Measurements from ENCODE around the gene PGBD1. TPM values are rescaled to one million over a fixed set of nuclear protein-coding genes. Genes with fewer than 3 reads are reported as not detected.

PGBD1 gene
- total RNA-seq, 1 donor from 2014 or later = 13.8 TPM

- H3K36me3 ChIP-seq = no peaks in the 10 kb centered on the region
- Mint-ChIP-seq H3K27ac (no peak overlapping the region), H3K9me3 (no peaks in the 10 kb centered on the region), H3K4me1 (no peaks in the 10 kb centered on the region), H3K4me3 (no peak overlapping the region), H3K27me3 (ENCODE audit: insufficient read depth, low read depth) (no peaks in the 10 kb centered on the region), H3K36me3 (peaks cover 25% of the 10 kb centered on the region)
- H3F3A ChIP-seq (ENCODE audit: low read depth) = peaks cover 6% of the 10 kb centered on the region
- H4K20me1 ChIP-seq (ENCODE audit: low read depth) = peaks cover 5% of the 10 kb centered on the region
- H3K79me2 ChIP-seq (ENCODE audit: low read depth) = no peaks in the 10 kb centered on the region
- TF ChIP-seq EZH2 (IDR thresholded peaks at IDR 0.05) = no peak
- TF ChIP-seq EZH2phosphoT487 (IDR thresholded peaks at IDR 0.05) = no peak
- H2AFZ ChIP-seq (replicated peaks) = no peak overlapping the region
- H3K4me2 ChIP-seq = no peak overlapping the region
- no peaks in the 10 kb centered on the region for H3K27me3 ChIP-seq
- H3K27ac ChIP-seq = no peak overlapping the region
- H3K9ac ChIP-seq = no peak overlapping the region
- H3K4me3 ChIP-seq = no peak overlapping the region
- no peaks in the 10 kb centered on the region for H3K4me1 ChIP-seq
- no peaks in the 10 kb centered on the region for H3K9me3 ChIP-seq (ENCODE audit: low read depth)
- no peak for DNase-seq (ENCODE audit: low spot score)
Measured at GRCh38 chr6:28239636-28240035, 41.7 kb upstream of the PGBD1 start.

GRCh38 chr6:28240471-28240870 lies 40.9 kb upstream of the PGBD1 start:
- peaks cover 6% of the 10 kb centered on the region for H3F3A ChIP-seq (ENCODE audit: low read depth)
- no peak overlapping the region for H3K4me2 ChIP-seq
- Mint-ChIP-seq H3K27me3 (ENCODE audit: insufficient read depth, low read depth) (no peaks in the 10 kb centered on the region), H3K27ac (no peak overlapping the region), H3K36me3 (peaks cover 26% of the 10 kb centered on the region), H3K4me3 (no peak overlapping the region), H3K9me3 (no peaks in the 10 kb centered on the region), H3K4me1 (no peaks in the 10 kb centered on the region)
- no peaks in the 10 kb centered on the region for H3K9me3 ChIP-seq (ENCODE audit: low read depth)
- no peak for DNase-seq (ENCODE audit: low spot score)
- no peaks in the 10 kb centered on the region for H3K36me3 ChIP-seq
- H2AFZ ChIP-seq (replicated peaks) = no peak overlapping the region
- TF ChIP-seq, protein P1, sequence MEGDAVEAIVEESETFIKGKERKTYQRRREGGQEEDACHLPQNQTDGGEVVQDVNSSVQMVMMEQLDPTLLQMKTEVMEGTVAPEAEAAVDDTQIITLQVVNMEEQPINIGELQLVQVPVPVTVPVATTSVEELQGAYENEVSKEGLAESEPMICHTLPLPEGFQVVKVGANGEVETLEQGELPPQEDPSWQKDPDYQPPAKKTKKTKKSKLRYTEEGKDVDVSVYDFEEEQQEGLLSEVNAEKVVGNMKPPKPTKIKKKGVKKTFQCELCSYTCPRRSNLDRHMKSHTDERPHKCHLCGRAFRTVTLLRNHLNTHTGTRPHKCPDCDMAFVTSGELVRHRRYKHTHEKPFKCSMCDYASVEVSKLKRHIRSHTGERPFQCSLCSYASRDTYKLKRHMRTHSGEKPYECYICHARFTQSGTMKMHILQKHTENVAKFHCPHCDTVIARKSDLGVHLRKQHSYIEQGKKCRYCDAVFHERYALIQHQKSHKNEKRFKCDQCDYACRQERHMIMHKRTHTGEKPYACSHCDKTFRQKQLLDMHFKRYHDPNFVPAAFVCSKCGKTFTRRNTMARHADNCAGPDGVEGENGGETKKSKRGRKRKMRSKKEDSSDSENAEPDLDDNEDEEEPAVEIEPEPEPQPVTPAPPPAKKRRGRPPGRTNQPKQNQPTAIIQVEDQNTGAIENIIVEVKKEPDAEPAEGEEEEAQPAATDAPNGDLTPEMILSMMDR (IDR thresholded peaks at IDR 0.05) = no peak
- TF ChIP-seq EZH2 (IDR thresholded peaks at IDR 0.05) (no peak), EZH2phosphoT487 (IDR thresholded peaks at IDR 0.05) (no peak)
- no peaks in the 10 kb centered on the region for H3K4me1 ChIP-seq
- no peak overlapping the region for H3K4me3 ChIP-seq
- H4K20me1 ChIP-seq (ENCODE audit: low read depth) = no peaks in the 10 kb centered on the region
- no peaks in the 10 kb centered on the region for H3K79me2 ChIP-seq (ENCODE audit: low read depth)
- no peak overlapping the region for H3K27ac ChIP-seq
- no peak overlapping the region for H3K9ac ChIP-seq
- H3K27me3 ChIP-seq = no peaks in the 10 kb centered on the region

DNA sequence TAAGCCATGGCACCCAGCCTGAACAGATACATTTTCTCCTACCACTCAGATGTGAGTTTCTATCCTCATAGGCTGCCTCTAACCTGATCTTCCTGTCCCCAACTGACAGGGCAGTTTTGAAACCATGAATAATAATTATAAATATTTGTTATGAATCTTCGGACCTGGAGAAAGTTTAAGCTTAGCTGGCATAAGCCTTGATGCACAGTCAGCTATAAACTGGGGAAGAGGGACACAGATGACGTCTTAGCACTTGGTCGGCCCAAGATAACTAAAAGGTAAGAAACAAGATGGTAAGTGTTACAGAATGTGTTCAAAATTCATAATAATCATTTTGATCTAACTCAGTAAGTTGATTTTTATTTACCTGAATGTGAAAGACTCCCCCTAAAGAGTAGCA lies 37.4 kb upstream of the PGBD1 start:
- Mint-ChIP-seq H3K36me3 (peaks cover 21% of the 10 kb centered on the region), H3K27me3 (ENCODE audit: insufficient read depth, low read depth) (no peaks in the 10 kb centered on the region), H3K4me1 (no peaks in the 10 kb centered on the region), H3K9me3 (no peaks in the 10 kb centered on the region), H3K27ac (no peak overlapping the region), H3K4me3 (no peak overlapping the region)
- Histone ChIP-seq H3K36me3 (no peaks in the 10 kb centered on the region), H3K4me3 (no peak overlapping the region), H3K4me1 (no peaks in the 10 kb centered on the region), H3K27ac (no peak overlapping the region), H3K9me3 (ENCODE audit: low read depth) (no peaks in the 10 kb centered on the region), H3F3A (ENCODE audit: low read depth) (peaks cover 6% of the 10 kb centered on the region), H3K9ac (no peak overlapping the region), H3K79me2 (ENCODE audit: low read depth) (no peaks in the 10 kb centered on the region), H3K27me3 (no peaks in the 10 kb centered on the region), H4K20me1 (ENCODE audit: low read depth) (no peaks in the 10 kb centered on the region), H3K4me2 (no peak overlapping the region), H2AFZ (replicated peaks) (no peak overlapping the region)
- no peak for DNase-seq (ENCODE audit: low spot score)
- TF ChIP-seq EZH2phosphoT487 (IDR thresholded peaks at IDR 0.05) (no peak), EZH2 (IDR thresholded peaks at IDR 0.05) (no peak)
- TF ChIP-seq, protein P1 (IDR thresholded peaks at IDR 0.05) = no peak

- DNase-seq (ENCODE audit: low spot score) = no peak
- Histone ChIP-seq H3K4me3 (no peak overlapping the region), H4K20me1 (ENCODE audit: low read depth) (no peaks in the 10 kb centered on the region), H2AFZ (replicated peaks) (no peak overlapping the region), H3K79me2 (ENCODE audit: low read depth) (peaks cover 9% of the 10 kb centered on the region), H3K4me1 (no peaks in the 10 kb centered on the region), H3K9me3 (ENCODE audit: low read depth) (no peaks in the 10 kb centered on the region), H3K9ac (no peak overlapping the region), H3K4me2 (no peak overlapping the region), H3K27ac (no peak overlapping the region), H3K36me3 (peaks cover 3% of the 10 kb centered on the region), H3F3A (ENCODE audit: low read depth) (peaks cover 6% of the 10 kb centered on the region), H3K27me3 (no peaks in the 10 kb centered on the region)
- TF ChIP-seq EZH2phosphoT487 (IDR thresholded peaks at IDR 0.05) (no peak), EZH2 (IDR thresholded peaks at IDR 0.05) (no peak)
- TF ChIP-seq, protein P1 (IDR thresholded peaks at IDR 0.05) = no peak
- peaks cover 19% of the 10 kb centered on the region for H3K36me3 Mint-ChIP-seq
- no peaks in the 10 kb centered on the region for H3K9me3 Mint-ChIP-seq
- no peaks in the 10 kb centered on the region for H3K27me3 Mint-ChIP-seq (ENCODE audit: insufficient read depth, low read depth)
- H3K4me1 Mint-ChIP-seq = no peaks in the 10 kb centered on the region
- H3K27ac Mint-ChIP-seq = no peak overlapping the region
- H3K4me3 Mint-ChIP-seq = no peak overlapping the region
Measured at GRCh38 chr6:28245206-28245941, 36.0 kb upstream of the PGBD1 start.

All from neural progenitor cell (in vitro differentiated cells).